SU-DHL-6 (cell line): ENCODE results near the gene C20orf204.

Experiments used
- H2AFZ ChIP-seq: fragments of 200-600 bp; sonication (generic); 2 replicates; pipeline ENCODE4 v1.6.1; 2014; ENCODE audit warnings: low read depth, mild to moderate bottlenecking, moderate library complexity, mixed read lengths, antibody characterized with exemption, low read length; ENCODE audit not compliant: severe bottlenecking
- H3F3A ChIP-seq: fragments of 200-600 bp; shearing (Covaris generic); 2 replicates; pipeline ENCODE4 v1.6.0; 2016; ENCODE audit warnings: antibody characterized with exemption, mild to moderate bottlenecking; ENCODE audit not compliant: insufficient read depth
- H3K27ac ChIP-seq: fragments of 200-600 bp; sonication (generic); 2 replicates; pipeline ENCODE4 v1.5.1; 2016; ENCODE audit warnings: low read depth, mild to moderate bottlenecking, low read length, moderate library complexity, mixed read lengths
- H3K27me3 ChIP-seq: fragments of 200-600 bp; sonication (generic), shearing (Covaris generic); 2 replicates; pipeline ENCODE4 v1.6.0; 2014; ENCODE audit warnings: mild to moderate bottlenecking, low read length
- H3K36me3 ChIP-seq: fragments of 200-600 bp; sonication (generic); 2 replicates; pipeline ENCODE4 v1.6.1; 2014; ENCODE audit warnings: mild to moderate bottlenecking, low read length, mixed read lengths
- H3K4me2 ChIP-seq: fragments of 300-600, 200-600 bp; shearing (Covaris generic), sonication (generic); 2 replicates; pipeline ENCODE4 v1.6.0; 2014; ENCODE audit warnings: low read length, low read depth, mild to moderate bottlenecking; ENCODE audit not compliant: poor library complexity, severe bottlenecking
- H3K4me3 ChIP-seq: fragments of 200-600 bp; sonication (generic); 2 replicates; pipeline ENCODE4 v1.5.1; 2014; ENCODE audit warnings: antibody characterized with exemption, low read length, mild to moderate bottlenecking, mixed read lengths; ENCODE audit not compliant: insufficient read depth, poor library complexity, severe bottlenecking
- H3K79me2 ChIP-seq: fragments of 200-600 bp; sonication (generic); 2 replicates; pipeline ENCODE4 v1.6.1; 2014; ENCODE audit warnings: mild to moderate bottlenecking, low read length, moderate library complexity; ENCODE audit not compliant: insufficient read depth
- H3K9ac ChIP-seq: fragments of 200-600 bp; sonication (generic); 2 replicates; pipeline ENCODE4 v1.7.0; 2014; ENCODE audit warnings: mild to moderate bottlenecking, low read length
- H3K9me2 ChIP-seq: fragments of 200-600 bp; sonication (generic); replicated peaks from 2 replicates; pipeline ENCODE4 v1.6.1; 2014; ENCODE audit warnings: low read length; ENCODE audit not compliant: insufficient read depth
- H3K9me3 ChIP-seq: fragments of 200-600 bp; sonication (generic); 2 replicates; pipeline ENCODE4 v1.6.1; 2014; ENCODE audit warnings: low read length, mixed read lengths; ENCODE audit not compliant: insufficient read depth
- H4K20me1 ChIP-seq: fragments of 200-600 bp; sonication (generic); 2 replicates; pipeline ENCODE4 v1.6.1; 2014; ENCODE audit warnings: low read depth, mild to moderate bottlenecking, antibody characterized with exemption, low read length, moderate library complexity, mixed read lengths
- EZH2phosphoT487 ChIP-seq: fragments of 200-600 bp; sonication (generic), shearing (Covaris generic); conservative IDR thresholded peaks from 2 replicates; pipeline ENCODE4 v1.6.1; 2018; ENCODE audit warnings: mild to moderate bottlenecking, antibody characterized with exemption, low read length, moderate library complexity, mixed read lengths
- TF ChIP-seq, protein P1 (sequence below): fragments of 200-600 bp; sonication (generic); IDR thresholded peaks from one replicate; pipeline ENCODE4 v1.5.1; 2017; ENCODE audit warnings: antibody characterized with exemption, mild to moderate bottlenecking, low read length, moderate library complexity; ENCODE audit not compliant: insufficient read depth, poor library complexity, severe bottlenecking

The C20orf204 gene

DNA sequence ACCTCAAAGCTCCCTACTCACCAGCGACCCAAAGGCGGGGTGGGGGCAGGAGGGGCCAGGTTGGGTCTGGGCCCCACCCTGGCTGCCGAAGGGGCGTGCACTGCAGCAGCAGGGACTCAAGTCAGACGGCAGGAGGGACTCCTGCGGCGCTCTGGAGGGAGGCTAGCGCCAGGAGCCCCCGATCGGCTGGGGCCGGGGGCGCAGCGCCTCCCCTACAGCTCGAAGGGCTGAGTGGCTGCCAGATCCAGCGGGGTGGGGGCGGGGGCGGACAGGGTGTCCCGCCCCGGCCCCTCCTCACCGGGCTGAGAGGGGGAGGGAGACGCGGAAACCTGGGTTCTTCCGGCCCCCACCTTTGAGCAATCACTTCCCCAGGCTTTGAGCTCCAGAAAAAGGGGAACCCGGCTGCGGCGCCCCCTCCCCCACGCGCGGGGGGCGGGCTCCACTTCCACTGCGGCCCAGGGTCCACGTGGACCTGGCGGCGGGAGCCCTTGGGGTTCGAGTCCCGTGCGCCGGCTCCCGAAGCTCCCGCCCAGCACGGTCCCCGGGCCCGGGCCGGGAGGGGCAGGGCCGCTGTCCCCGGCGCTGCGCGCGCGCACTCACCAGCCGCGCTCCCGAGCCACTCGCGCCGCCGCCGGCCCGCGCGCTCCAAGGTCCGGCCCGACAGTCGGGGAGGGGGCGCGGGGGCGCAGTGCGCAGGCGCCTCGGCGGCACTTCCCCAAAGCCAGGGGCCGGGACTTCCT is 43.5 kb downstream of the C20orf204 start, which contains the start of gene RGS19:
RGS19 (minus strand) TSS at position 246 of the 740 bp plus-strand sequence. CDS start 2,632 bp downstream, outside the sequence.
- Histone ChIP-seq H3K4me2 (peak within 1 kb of the TSS; percentile 87), H3K9me2 (no peaks in the 10 kb centered on the region), H4K20me1 (no peaks in the 10 kb centered on the region), H3K27me3 (no peaks in the 10 kb centered on the region), H3K36me3 (no peaks in the 10 kb centered on the region), H3K79me2 (no peaks in the 10 kb centered on the region), H3F3A (peaks cover 36% of the 10 kb centered on the region), H3K9ac (peak within 1 kb of the TSS; percentile 91), H3K27ac (peak within 1 kb of the TSS; percentile 95), H3K4me3 (peak within 1 kb of the TSS; percentile 68), H2AFZ (peak within 1 kb of the TSS; percentile 43), H3K9me3 (no peaks in the 10 kb centered on the region)
- TF ChIP-seq, protein P1, sequence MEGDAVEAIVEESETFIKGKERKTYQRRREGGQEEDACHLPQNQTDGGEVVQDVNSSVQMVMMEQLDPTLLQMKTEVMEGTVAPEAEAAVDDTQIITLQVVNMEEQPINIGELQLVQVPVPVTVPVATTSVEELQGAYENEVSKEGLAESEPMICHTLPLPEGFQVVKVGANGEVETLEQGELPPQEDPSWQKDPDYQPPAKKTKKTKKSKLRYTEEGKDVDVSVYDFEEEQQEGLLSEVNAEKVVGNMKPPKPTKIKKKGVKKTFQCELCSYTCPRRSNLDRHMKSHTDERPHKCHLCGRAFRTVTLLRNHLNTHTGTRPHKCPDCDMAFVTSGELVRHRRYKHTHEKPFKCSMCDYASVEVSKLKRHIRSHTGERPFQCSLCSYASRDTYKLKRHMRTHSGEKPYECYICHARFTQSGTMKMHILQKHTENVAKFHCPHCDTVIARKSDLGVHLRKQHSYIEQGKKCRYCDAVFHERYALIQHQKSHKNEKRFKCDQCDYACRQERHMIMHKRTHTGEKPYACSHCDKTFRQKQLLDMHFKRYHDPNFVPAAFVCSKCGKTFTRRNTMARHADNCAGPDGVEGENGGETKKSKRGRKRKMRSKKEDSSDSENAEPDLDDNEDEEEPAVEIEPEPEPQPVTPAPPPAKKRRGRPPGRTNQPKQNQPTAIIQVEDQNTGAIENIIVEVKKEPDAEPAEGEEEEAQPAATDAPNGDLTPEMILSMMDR = no peak
- TF ChIP-seq EZH2phosphoT487 = no peak

DNA sequence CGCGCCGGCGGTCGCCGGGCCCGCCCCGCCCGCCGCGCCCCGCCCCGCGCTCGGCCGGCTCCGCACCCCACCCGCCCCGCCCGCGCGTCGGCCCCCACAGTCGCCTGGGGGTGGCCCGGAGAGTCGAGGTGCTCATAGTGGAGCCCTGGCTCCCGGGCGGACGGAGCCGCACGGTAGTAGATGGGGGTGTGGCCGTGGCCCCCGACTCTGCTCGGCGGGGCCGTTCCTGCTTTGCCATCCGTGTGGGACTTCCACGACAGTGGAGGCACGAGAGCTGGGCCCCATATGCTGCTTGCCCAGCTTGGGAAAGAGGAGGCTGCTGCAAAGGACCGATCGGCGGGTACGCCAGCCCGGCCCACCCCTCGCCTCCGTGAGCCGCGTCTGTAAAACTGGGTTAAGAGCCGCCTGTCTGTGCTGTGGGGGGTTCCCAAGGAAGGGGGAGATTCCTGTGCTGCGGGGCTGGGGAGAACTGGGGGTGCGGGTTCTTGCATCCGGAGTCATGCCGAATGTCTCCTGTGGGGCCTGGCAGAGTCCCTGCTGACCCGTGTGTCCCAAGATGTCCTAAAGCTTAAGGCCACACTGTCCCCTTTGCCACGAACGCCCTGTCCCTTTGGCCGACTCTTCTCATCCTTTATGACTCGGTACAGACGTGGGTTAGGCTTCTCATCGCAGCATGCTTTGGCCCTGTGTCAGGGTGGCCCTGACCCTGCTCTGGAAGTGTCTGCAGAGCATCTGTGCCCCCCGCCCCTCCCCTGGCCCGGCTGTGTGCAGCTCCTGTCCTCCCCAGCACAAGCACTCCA is 44.2 kb downstream of the C20orf204 start, which contains the start of gene OPRL1:
OPRL1 (plus strand) TSS at position 70 of the 800 bp plus-strand sequence. CDS start 12,639 bp downstream, outside the sequence.
- peak within 1 kb of the TSS; percentile 87 for H3K4me2 ChIP-seq
- peak within 1 kb of the TSS; percentile 68 for H3K4me3 ChIP-seq
- no peaks in the 10 kb centered on the region for H3K9me3 ChIP-seq
- no peaks in the 10 kb centered on the region for H3K9me2 ChIP-seq
- H3K9ac ChIP-seq = peak within 1 kb of the TSS; percentile 91
- no peaks in the 10 kb centered on the region for H3K79me2 ChIP-seq
- H2AFZ ChIP-seq = peak within 1 kb of the TSS; percentile 43
- peaks cover 36% of the 10 kb centered on the region for H3F3A ChIP-seq
- H3K27me3 ChIP-seq = no peaks in the 10 kb centered on the region
- no peaks in the 10 kb centered on the region for H3K36me3 ChIP-seq
- H4K20me1 ChIP-seq = no peaks in the 10 kb centered on the region
- no peak for TF ChIP-seq EZH2phosphoT487
- TF ChIP-seq, protein P1 = no peak
- peak within 1 kb of the TSS; percentile 95 for H3K27ac ChIP-seq

DNA sequence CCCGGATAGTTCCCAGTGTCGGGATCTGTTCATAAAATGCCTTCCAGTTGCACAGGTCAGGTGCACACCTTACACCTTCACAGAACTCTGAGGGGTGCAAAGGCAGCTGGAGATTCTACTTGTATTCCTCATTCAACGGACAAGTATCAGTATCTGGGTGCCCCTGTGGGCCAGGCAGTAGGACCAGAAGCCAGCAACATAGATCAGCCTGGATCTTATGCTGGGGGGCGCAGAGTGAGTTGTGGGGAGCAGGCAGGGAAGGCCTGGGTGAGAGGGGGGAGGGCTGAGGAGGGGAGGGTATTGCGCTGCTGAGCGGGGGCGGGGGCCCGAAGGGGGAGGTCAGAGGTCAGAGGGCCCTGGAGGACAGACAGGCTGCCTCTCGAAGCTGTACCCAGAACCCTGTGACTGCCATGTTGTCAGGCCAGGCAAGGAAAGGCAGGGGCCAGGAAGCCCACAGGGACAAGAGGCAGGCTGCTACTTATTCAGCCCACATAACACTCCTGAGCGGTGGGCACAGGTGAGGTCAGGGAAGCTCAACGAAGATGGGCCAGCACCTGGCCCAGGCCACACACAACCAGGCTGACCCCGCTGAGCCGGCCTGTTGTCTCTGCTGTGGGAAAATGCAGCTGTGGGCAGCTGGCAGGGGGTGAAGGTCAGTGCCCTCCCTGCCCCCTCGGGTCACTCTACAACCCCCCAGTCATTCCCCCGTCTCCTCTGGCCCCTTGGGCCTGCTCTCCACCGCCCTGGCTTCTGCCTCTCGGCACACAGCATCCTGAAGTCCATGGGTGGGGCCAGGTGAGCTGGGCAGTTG is 45.0 kb downstream of the C20orf204 start:
- no peak overlapping the region for H2AFZ ChIP-seq
- H4K20me1 ChIP-seq = no peaks in the 10 kb centered on the region
- H3K4me2 ChIP-seq = no peak overlapping the region
- TF ChIP-seq, protein P1 = no peak
- no peak for TF ChIP-seq EZH2phosphoT487
- no peaks in the 10 kb centered on the region for H3K9me3 ChIP-seq
- H3K79me2 ChIP-seq = no peaks in the 10 kb centered on the region
- no peaks in the 10 kb centered on the region for H3K27me3 ChIP-seq
- H3K9me2 ChIP-seq = no peaks in the 10 kb centered on the region
- peaks cover 36% of the 10 kb centered on the region for H3F3A ChIP-seq
- H3K9ac ChIP-seq = peak overlapping the region; percentile 52; the same call in 1 of the 2 replicates
- no peak overlapping the region for H3K4me3 ChIP-seq
- H3K27ac ChIP-seq = no peak overlapping the region
- no peaks in the 10 kb centered on the region for H3K36me3 ChIP-seq
